ENCODE measurements around the gene CCDC61.

CCDC61 gene

DNA sequence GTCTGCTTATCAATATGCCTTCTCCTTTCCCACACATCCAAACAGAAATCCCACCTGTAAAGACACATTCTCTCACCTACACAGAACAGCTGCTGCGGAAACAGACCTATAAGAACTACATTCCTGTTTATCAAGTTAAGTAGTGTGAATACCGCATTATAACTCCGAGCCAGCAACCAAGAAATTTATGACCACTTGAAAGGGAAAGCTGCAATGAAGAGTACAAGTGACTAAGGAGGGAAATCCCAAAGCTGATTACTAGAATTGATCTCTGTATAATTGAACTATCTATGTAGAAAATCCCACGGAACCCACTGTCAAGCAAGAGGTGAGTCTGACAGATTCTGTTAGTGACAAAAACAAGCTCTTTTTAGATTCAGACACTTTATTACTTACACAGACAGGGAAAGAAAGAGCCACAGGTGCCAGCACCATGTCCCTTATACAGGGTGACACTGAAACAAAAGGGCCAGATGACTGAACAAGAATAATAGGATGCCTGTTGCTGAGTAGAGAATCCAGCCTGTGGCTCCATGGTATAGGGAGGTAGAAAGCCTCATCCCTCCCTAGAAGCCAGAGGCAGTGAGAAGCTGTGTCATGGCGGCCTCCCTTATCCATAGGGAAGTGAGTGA lies 47.1 kb downstream of the CCDC61 start:
- DNase-seq = no peak

DNA sequence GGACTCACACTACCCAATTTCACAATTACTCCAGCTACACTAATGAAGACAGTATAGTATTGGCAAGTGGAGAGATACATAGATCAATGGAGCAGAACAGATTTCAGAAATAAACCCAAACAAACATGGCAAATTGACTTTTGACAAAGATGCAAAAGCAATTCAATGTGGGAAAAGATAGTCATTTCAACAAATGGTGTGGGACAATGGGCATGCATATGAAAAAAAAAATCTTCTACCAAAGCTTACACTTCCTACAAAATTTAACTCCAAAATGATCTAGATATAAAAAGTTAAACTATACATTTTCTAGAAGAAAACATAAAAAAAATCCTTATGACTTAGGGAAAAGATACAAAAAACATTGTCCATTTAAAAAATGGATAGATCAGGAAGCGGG lies 48.3 kb downstream of the CCDC61 start:
- no peak for DNase-seq

DNA sequence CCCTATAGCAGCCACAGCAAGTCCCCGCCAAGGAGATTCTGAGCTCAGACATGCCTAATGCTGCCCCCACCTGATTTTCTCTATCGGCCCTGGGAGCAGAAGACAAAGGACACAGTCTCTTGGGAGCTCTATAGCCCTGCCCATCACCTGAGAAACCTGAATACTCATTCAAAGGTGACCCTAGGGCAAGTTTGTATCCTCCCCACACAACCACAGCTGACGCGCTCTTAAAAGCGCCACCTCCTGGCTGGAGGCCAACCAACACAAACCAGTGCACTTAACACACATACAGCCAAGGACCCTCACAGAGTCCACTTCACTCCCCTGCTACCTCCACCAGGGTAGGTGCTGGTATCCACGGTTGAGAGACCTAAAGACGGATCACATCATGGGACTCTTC lies 54.3 kb downstream of the CCDC61 start:
- DNase-seq = no peak

DNA sequence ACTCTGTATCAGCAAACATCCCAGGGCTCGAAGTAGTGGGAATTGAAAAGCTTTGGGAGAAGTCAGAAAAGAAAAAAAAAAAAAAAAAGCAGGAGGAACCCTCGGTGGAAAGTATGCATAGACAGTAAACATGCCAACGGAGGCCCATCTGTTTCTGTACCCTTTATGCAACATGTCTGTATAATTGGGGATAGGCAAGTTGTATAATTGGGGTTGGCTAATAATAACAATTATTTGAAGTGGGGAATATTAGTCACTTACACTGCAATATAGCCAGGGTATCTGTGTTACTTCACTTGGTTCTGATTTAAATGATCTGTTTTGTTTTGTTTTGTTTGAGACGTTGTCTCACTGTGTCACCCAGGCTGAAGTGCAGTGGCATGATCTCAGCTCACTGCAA lies 57.6 kb downstream of the CCDC61 start:
- no peak for DNase-seq

DNA sequence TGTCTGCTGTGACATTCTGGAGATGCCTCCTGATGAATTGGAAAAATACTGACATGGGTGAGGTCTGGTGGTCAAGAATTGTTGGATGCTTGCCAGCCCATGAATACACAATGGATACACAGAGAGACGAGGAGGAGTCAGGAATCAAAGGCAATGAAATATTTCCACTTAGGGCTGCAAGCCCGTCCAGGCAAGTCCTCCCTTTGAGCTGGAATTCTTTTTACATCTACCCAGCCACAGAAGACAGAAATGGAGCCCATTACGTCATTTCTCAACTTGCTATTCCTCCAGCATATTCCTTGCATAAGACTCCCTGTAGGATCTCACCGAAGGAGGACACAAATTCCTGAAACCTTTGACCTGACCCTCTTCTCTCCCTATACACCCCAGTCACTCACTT lies 61.3 kb downstream of the CCDC61 start:
- DNase-seq = no peak

DNA sequence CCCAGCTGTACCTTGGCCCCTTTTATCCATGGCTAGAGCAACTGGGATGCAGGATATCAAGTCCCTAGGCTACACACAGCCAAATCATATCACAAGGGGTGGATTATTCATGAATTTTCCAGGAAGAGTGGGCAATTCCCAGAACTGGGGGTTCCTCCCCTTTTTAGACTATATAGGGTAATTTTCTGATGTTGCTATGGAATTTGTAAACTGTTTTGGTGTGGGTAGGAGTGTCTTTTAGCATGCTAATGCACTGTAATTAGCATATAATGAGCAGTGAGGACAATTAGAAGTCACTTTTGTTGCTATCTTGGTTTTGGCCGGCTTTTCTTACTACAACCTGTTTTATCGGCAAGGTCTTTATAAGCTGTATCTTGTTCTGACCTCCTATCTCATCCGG lies 63.5 kb downstream of the CCDC61 start:
- no peak for DNase-seq

DNA sequence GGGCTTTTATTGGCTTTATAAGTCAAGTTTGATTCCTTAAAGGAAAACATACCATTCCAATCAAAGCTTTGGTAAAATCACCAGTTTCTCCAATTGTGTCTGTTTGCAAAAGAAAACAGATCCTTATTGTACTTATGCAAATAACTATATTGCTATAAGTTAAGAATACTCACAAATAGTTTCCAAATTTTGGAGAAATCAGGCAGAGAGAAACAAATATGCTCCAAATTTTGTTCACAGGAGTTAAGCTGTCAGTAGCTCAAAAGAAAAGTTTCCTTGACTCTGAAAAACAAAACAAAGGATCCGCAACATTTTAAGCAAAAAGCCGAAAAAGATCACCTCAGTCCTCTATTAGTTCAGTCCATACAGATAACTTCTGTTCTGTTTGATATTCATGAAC lies 64.7 kb downstream of the CCDC61 start:
- DNase-seq = no peak

DNA sequence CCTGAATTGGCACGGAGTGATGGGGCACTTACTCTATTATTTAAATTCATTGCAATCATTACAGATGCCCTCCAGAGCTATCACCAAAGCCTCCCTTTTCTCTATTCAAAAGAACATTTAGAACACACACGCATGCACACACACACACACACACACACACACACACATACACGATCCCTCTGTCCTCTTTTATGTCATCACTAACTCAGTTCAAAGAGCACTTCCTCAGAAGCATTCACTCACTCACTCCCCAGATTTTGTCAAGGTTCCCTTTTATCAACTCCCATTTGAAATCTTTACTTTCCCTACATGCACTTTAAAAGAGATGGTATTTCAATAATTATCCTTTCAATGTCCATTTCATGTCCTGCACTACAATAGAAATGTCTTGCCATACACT lies 67.9 kb downstream of the CCDC61 start:
- DNase-seq = no peak

DNA sequence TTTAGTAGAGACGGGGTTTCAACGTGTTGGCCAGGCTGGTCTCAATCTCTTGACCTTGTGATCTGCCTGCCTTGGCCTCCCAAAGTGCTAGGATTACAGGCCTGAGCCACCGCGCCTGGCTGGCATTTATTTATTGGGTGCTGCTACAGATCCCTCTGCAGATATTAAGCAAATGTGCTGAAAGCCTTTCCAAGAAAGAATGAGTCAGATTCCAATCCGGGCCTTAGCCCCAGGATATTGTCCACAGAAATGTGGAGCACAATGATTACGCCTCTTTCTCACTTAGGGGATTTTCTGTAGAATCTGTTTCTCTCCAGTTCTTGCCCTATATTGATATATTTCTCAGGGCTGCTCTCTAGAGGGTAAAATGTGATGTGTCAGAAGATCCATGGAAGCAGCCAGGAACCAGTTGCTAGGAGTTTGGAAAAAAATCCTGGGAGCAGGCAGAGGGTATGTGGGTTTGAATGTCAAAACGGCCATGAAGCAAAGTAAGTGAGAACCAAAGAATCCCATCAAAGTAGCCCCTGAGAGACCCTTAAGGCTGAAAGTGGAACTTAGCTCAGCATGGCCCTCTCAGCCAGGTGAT lies 70.3 kb downstream of the CCDC61 start:
- DNase-seq = no peak

DNA sequence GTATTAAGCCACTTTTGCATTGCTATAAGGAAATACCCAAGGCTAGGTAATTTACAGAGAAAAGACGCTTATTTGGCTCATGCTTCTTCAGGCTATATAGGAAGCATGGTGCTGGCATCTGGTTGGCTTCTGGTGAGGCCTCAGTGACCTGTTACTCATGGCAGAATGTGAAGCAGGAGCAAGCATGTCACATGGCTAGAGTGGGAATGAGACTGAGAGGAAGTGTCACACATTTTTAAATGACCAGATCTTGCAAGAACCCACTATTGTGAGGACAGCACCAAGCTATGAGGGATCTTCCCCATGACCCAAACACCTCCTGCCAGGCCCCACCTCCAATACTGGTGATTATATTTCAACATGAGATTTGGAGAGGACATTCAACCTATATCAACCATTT lies 71.2 kb downstream of the CCDC61 start:
- no peak for DNase-seq

DNA sequence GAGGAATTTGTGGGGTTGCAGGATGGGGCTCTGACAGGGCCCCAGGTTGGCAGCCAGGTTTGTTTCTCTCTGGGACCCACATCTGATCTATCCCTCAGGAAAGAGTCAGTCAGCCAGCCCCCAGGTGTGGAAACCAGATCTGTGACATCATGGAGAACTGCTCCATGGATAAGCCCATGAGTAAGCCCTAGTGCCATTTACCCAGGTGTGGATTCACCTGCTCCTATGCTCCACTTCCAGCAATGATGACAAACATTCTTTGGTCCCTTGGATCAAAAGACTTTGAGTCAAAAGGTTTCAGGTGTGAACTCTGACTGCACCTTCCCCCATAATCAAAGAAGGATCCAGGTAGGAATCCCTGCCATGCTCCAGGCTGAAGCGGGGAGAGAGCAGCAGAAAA lies 72.4 kb downstream of the CCDC61 start:
- no peak for DNase-seq
